K562 (cell line): ENCODE results near the gene COL24A1. TPM values are rescaled to one million over a fixed set of nuclear protein-coding genes. Genes with fewer than 3 reads are reported as not detected.

ENCODE experiments used
- ATAC-seq: fragments of 200-7000 bp; cut with Tn5 transposase; 3 replicates; pipeline ENCODE4 v1.9.1; 2020; ENCODE audit warnings: moderate library complexity
- BruUV-seq: library from RNA; stranded (reverse); fragments of 400-500 nt; replicated peaks from 2 replicates; lab custom pipeline; 2021; lab: Mats Ljungman, UMichigan
- CTCF ChIA-PET: fragments of 300-600 bp; formaldehyde crosslinking; extraction: SDS; loops from one replicate; lab custom pipeline; 2021; ENCODE audit warnings: low intra/inter-chr PET ratio; lab: Yijun Ruan, JAX
- POLR2A ChIA-PET: fragments of 300-600, 350-650 bp; sonication (Branson Sonifier 250); formaldehyde crosslinking; extraction: SDS; loops from one replicate; lab custom pipeline; 2021; ENCODE audit warnings: antibody characterized with exemption, inconsistent platforms; lab: Yijun Ruan, JAX
- DNase-seq, 4 experiments: peaks; one replicate each; pipeline versions ENCODE4 v3.0.0 to v3.0.0-alpha.2; 2011 to 2018; ENCODE audit warnings: low spot score in 3 of 4, mixed read lengths in 3 of 4; ENCODE audit errors: extremely low read depth in 1 of 4
- FAIRE-seq: peaks from 2 replicates; lab custom pipeline; 2011; peaks lifted over from hg19 to GRCh38; lab: Jason Lieb, UNC
- H2AFZ ChIP-seq: 2 replicates; pipeline ENCODE4 v1.6.0; 2011; ENCODE audit warnings: low read depth, low read length, control low read depth, inconsistent platforms
- H3K27ac ChIP-seq: fragments of 200-600 bp; 3 replicates; pipeline ENCODE4 v1.8.0; 2011; ENCODE audit warnings: low read depth, mild to moderate bottlenecking, control low read depth, inconsistent platforms, low read length, moderate library complexity, mixed read lengths; ENCODE audit errors: extremely low read depth
- H3K27me3 ChIP-seq, 2 experiments: fragments of 300-600 bp in 1 of 2; 2 replicates in 1 of 2; 3 replicates in 1 of 2; pipeline versions ENCODE4 v1.6.0 to v1.8.0; 2011; ENCODE audit warnings: inconsistent platforms in 2 of 2, low read length in 2 of 2, mild to moderate bottlenecking in 1 of 2, mixed read lengths in 1 of 2, moderate library complexity in 1 of 2; ENCODE audit not compliant: control insufficient read depth in 2 of 2, insufficient read depth in 2 of 2
- H3K36me3 ChIP-seq: fragments of 300-600 bp; 3 replicates; pipeline ENCODE4 v1.8.0; 2011; ENCODE audit warnings: mild to moderate bottlenecking, low read length, inconsistent platforms; ENCODE audit not compliant: control insufficient read depth, insufficient read depth
- H3K4me1 ChIP-seq, 2 experiments: fragments of 200-600 bp in 1 of 2; replicated peaks in 1 of 2; 2 replicates in 1 of 2; 3 replicates in 1 of 2; pipeline versions ENCODE4 v1.5.1 to v1.8.0; 2011; ENCODE audit warnings: inconsistent platforms in 2 of 2, low read length in 2 of 2, mild to moderate bottlenecking in 1 of 2, mixed read lengths in 1 of 2, moderate library complexity in 1 of 2; ENCODE audit not compliant: control insufficient read depth in 2 of 2, insufficient read depth in 2 of 2
- H3K4me2 ChIP-seq: 2 replicates; pipeline ENCODE4 v1.6.1; 2011; ENCODE audit warnings: low read length, control low read depth, inconsistent platforms, mixed read lengths; ENCODE audit not compliant: insufficient read depth
- H3K4me3 ChIP-seq: fragments of 200-600 bp; sonication (generic), shearing (Covaris generic); 2 replicates; pipeline ENCODE4 v1.5.1; 2016; ENCODE audit warnings: control low read depth, inconsistent platforms
- H3K79me2 ChIP-seq: fragments of 200-600 bp; 3 replicates; pipeline ENCODE4 v1.8.0; 2011; ENCODE audit warnings: low read length, inconsistent platforms; ENCODE audit not compliant: control insufficient read depth, insufficient read depth
- H3K9ac ChIP-seq, 2 experiments: 2 replicates each; pipeline versions ENCODE4 v1.6.0 to v1.6.1; 2011; ENCODE audit warnings: low read depth in 2 of 2, low read length in 2 of 2, control low read depth in 1 of 2, inconsistent platforms in 1 of 2, mild to moderate bottlenecking in 1 of 2, mixed read lengths in 1 of 2; ENCODE audit not compliant: insufficient read depth in 1 of 2
- H3K9me1 ChIP-seq: one replicate; pipeline ENCODE4 v1.6.0; 2011; ENCODE audit warnings: inconsistent platforms, mild to moderate bottlenecking, low read length, moderate library complexity; ENCODE audit not compliant: control insufficient read depth, insufficient read depth
- H3K9me3 ChIP-seq: replicated peaks from 2 replicates; pipeline ENCODE4 v1.5.1; 2011; ENCODE audit warnings: low read depth, low read length, inconsistent platforms; ENCODE audit not compliant: control insufficient read depth, insufficient read depth
- H4K20me1 ChIP-seq: replicated peaks from 2 replicates; pipeline ENCODE4 v1.6.1; 2011; ENCODE audit warnings: low read length, inconsistent platforms, mixed read lengths; ENCODE audit not compliant: control insufficient read depth, insufficient read depth
- CBFA2T2 ChIP-seq: fragments of 450-650 bp; conservative IDR thresholded peaks from 2 replicates; pipeline ENCODE4 v1.6.1; 2017; ENCODE audit warnings: mild to moderate bottlenecking
- CBX5 ChIP-seq: IDR thresholded peaks from 2 replicates; pipeline ENCODE4 v1.6.1; 2014; ENCODE audit warnings: low read depth, borderline replicate concordance
- CEBPB ChIP-seq: fragments of 450-650 bp; IDR thresholded peaks from 2 replicates; pipeline ENCODE4 v1.6.1; 2016; ENCODE audit warnings: missing genetic modification characterization, missing compliant biosample characterization
- RCOR1 ChIP-seq, 2 experiments: IDR thresholded peaks; 2 replicates each; pipeline ENCODE4 v1.6.1; 2012; ENCODE audit warnings: low read depth in 2 of 2, low read length in 2 of 2, borderline replicate concordance in 1 of 2, improper control_type of control experiment in 1 of 2
- TCFL5 ChIP-seq: fragments of 250-450 bp; sonication (Bioruptor Pico); conservative IDR thresholded peaks from 2 replicates; pipeline ENCODE4 v1.6.1; 2021; ENCODE audit warnings: mild to moderate bottlenecking, moderate library complexity, matching md5 sums
- ZNF232 ChIP-seq: sonication (generic); formaldehyde crosslinking; IDR thresholded peaks from 2 replicates; pipeline ENCODE4 v1.8.0; 2022; ENCODE audit warnings: mild to moderate bottlenecking, missing genetic modification reagents
- WGBS: fragments of 100-300 bp; shearing (Covaris generic); methylation state at CpG from one replicate; pipeline ENCODE4 v1.1.6; 2016; ENCODE audit warnings: low coverage, mixed read lengths; ENCODE audit not compliant: insufficient coverage; ENCODE audit errors: missing lambda C conversion rate; 5-methylcytosine and 5-hydroxymethylcytosine counted together
- in situ Hi-C: fragments of 300-500 bp; cut with MboI; formaldehyde crosslinking; loops from 4 replicates; pipeline ENCODE4 v1.15.0; 2018; ENCODE audit warnings: inconsistent platforms, mixed read lengths
- intact Hi-C: fragments of 100-400 bp; cut with micrococcal nuclease; formaldehyde crosslinking; loops from 2 replicates; pipeline ENCODE4 v1.14.2; 2022
- polyA plus RNA-seq, 8 experiments: library from polyadenylated mRNA; depleted of rRNA in 4 of 8; stranded (reverse) in 5 of 8; unstranded in 3 of 8; fragments of >200 nt; fragmentation: Nextera tagmentation in 2 of 8; fragmentation: Illumina TruSeq in 1 of 8; extraction: Ambion mirVana in 2 of 8; extraction: Trizol in 1 of 8; gene quantifications; 2 replicates each; pipeline versions ENCODE4 v1.2.1 to v1.2.3, GENCODE V29; 2011 to 2014; ENCODE audit warnings: inconsistent platforms in 1 of 8, missing spikeins in 1 of 8
- total RNA-seq, 7 experiments: library from RNA; depleted of rRNA in 6 of 7; stranded (reverse); fragments of >200 nt in 6 of 7; fragmentation: Illumina TruSeq in 2 of 7; extraction: Trizol in 2 of 7; gene quantifications; 2 replicates each; pipeline versions ENCODE4 v1.2.1 to v1.2.3, GENCODE V29; 2011 to 2021; ENCODE audit warnings: low replicate concordance in 1 of 7
- TF ChIP-seq, protein P1 (sequence below): sonication (generic); formaldehyde crosslinking; IDR thresholded peaks from 2 replicates; pipeline ENCODE4 v1.8.1; 2023; ENCODE audit warnings: missing genetic modification reagents, mild to moderate bottlenecking, borderline replicate concordance
- TF ChIP-seq, protein P2 (sequence below): fragments of 450-650 bp; IDR thresholded peaks from 2 replicates; pipeline ENCODE4 v1.6.1; 2016; ENCODE audit warnings: low read depth

The COL24A1 gene
- total and polyA plus RNA-seq, 9 of the 15 experiments (the other 6 are each of a cell fraction or from before 2014, with no cell fraction given): 0.01 to 0.06 (median 0.03) TPM; not detected in 2

- no peak for FAIRE-seq
- no peaks in the 10 kb centered on the region for H4K20me1 ChIP-seq
- BruUV-seq: no TSS peak
- no peak overlapping the region for H3K4me2 ChIP-seq
- H3K9me3 ChIP-seq: peaks cover 2% of the 10 kb centered on the region; the same call in 1 of the 2 replicates
- CTCF ChIA-PET: no interaction called here
- no peak for ATAC-seq
- H3K36me3 ChIP-seq: no peaks in the 10 kb centered on the region
- no peak overlapping the region for H3K27ac ChIP-seq
- no peak overlapping the region for H3K9ac ChIP-seq
- no peaks in the 10 kb centered on the region for H3K4me1 ChIP-seq
- no peaks in the 10 kb centered on the region for H3K9me1 ChIP-seq
- WGBS: 0% methylated on average over 1 of the region's 1 CpG
- H3K79me2 ChIP-seq: no peaks in the 10 kb centered on the region
- no peak overlapping the region for H3K4me3 ChIP-seq
- DNase-seq: no peak
- no peak overlapping the region for H2AFZ ChIP-seq
- in situ Hi-C loops: no loop called here
- H3K27me3 ChIP-seq: no peaks in the 10 kb centered on the region
- intact Hi-C loops: no loop called here
- POLR2A ChIA-PET: no interaction called here
- TF ChIP-seq TCFL5 (CRISPR knock-in tag): no peak
- TF ChIP-seq RCOR1 (IDR thresholded peaks at IDR 0.05; ENCODE audit: borderline replicate concordance in 1 of 2, low read depth in 2 of 2, low read length in 2 of 2): no peak
- TF ChIP-seq, protein P1, sequence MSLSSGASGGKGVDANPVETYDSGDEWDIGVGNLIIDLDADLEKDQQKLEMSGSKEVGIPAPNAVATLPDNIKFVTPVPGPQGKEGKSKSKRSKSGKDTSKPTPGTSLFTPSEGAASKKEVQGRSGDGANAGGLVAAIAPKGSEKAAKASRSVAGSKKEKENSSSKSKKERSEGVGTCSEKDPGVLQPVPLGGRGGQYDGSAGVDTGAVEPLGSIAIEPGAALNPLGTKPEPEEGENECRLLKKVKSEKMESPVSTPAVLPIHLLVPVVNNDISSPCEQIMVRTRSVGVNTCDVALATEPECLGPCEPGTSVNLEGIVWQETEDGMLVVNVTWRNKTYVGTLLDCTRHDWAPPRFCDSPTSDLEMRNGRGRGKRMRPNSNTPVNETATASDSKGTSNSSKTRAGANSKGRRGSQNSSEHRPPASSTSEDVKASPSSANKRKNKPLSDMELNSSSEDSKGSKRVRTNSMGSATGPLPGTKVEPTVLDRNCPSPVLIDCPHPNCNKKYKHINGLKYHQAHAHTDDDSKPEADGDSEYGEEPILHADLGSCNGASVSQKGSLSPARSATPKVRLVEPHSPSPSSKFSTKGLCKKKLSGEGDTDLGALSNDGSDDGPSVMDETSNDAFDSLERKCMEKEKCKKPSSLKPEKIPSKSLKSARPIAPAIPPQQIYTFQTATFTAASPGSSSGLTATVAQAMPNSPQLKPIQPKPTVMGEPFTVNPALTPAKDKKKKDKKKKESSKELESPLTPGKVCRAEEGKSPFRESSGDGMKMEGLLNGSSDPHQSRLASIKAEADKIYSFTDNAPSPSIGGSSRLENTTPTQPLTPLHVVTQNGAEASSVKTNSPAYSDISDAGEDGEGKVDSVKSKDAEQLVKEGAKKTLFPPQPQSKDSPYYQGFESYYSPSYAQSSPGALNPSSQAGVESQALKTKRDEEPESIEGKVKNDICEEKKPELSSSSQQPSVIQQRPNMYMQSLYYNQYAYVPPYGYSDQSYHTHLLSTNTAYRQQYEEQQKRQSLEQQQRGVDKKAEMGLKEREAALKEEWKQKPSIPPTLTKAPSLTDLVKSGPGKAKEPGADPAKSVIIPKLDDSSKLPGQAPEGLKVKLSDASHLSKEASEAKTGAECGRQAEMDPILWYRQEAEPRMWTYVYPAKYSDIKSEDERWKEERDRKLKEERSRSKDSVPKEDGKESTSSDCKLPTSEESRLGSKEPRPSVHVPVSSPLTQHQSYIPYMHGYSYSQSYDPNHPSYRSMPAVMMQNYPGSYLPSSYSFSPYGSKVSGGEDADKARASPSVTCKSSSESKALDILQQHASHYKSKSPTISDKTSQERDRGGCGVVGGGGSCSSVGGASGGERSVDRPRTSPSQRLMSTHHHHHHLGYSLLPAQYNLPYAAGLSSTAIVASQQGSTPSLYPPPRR (CRISPR knock-in tag): no peak
- TF ChIP-seq, protein P2, sequence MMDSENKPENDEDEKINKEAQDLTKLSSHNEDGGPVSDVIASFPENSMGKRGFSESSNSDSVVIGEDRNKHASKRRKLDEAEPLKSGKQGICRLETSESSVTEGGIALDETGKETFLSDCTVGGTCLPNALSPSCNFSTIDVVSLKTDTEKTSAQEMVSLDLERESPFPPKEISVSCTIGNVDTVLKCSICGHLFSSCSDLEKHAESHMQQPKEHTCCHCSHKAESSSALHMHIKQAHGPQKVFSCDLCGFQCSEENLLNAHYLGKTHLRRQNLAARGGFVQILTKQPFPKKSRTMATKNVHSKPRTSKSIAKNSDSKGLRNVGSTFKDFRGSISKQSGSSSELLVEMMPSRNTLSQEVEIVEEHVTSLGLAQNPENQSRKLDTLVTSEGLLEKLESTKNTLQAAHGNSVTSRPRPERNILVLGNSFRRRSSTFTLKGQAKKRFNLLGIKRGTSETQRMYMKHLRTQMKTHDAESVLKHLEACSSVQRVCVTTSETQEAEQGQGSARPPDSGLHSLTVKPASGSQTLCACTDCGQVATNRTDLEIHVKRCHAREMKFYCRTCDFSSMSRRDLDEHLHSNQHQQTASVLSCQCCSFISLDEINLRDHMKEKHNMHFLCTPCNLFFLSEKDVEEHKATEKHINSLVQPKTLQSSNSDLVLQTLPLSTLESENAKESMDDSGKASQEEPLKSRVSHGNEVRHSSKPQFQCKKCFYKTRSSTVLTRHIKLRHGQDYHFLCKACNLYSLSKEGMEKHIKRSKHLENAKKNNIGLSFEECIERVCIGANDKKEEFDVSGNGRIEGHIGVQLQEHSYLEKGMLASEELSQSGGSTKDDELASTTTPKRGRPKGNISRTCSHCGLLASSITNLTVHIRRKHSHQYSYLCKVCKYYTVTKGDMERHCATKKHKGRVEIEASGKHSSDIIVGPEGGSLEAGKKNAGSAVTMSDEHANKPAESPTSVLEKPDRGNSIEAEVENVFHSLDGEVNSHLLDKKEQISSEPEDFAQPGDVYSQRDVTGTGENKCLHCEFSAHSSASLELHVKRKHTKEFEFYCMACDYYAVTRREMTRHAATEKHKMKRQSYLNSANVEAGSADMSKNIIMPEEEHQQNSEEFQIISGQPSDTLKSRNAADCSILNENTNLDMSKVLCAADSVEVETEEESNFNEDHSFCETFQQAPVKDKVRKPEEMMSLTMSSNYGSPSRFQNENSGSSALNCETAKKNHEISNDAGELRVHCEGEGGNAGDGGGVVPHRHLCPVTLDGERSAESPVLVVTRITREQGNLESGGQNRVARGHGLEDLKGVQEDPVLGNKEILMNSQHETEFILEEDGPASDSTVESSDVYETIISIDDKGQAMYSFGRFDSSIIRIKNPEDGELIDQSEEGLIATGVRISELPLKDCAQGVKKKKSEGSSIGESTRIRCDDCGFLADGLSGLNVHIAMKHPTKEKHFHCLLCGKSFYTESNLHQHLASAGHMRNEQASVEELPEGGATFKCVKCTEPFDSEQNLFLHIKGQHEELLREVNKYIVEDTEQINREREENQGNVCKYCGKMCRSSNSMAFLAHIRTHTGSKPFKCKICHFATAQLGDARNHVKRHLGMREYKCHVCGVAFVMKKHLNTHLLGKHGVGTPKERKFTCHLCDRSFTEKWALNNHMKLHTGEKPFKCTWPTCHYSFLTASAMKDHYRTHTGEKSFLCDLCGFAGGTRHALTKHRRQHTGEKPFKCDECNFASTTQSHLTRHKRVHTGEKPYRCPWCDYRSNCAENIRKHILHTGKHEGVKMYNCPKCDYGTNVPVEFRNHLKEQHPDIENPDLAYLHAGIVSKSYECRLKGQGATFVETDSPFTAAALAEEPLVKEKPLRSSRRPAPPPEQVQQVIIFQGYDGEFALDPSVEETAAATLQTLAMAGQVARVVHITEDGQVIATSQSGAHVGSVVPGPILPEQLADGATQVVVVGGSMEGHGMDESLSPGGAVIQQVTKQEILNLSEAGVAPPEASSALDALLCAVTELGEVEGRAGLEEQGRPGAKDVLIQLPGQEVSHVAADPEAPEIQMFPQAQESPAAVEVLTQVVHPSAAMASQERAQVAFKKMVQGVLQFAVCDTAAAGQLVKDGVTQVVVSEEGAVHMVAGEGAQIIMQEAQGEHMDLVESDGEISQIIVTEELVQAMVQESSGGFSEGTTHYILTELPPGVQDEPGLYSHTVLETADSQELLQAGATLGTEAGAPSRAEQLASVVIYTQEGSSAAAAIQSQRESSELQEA: no peak
- no peak for TF ChIP-seq CBX5
- no peak for TF ChIP-seq ZNF232 (CRISPR knock-in tag)
- TF ChIP-seq CEBPB (tag): no peak
- no peak for TF ChIP-seq CBFA2T2
These were observed 126.4 kb downstream of the COL24A1 start for GRCh38 chr1:86030180-86030579.
